ENCODE results near the gene GLG1.
"Not testable (repeated sequence)": the region's sequence is repeated elsewhere in the genome, so short reads cannot be mapped to it uniquely, and the experiment has no call there.

The GLG1 gene

GRCh38 chr16:74575175-74575806 lies 31.6 kb downstream of the GLG1 start:
- DNase-seq (ENCODE audit: low spot score): no peak

GRCh38 chr16:74574146-74574545 lies 32.8 kb downstream of the GLG1 start:
- peak; percentile 57 for DNase-seq (ENCODE audit: low spot score)

- no peak for DNase-seq (ENCODE audit: low spot score)
These were observed 33.3 kb downstream of the GLG1 start for GRCh38 chr16:74573622-74574021.

- no peak for DNase-seq (ENCODE audit: low spot score)
These were observed 36.3 kb downstream of the GLG1 start for GRCh38 chr16:74570412-74571301.

- no peak for DNase-seq (ENCODE audit: low spot score)
These were observed 37.8 kb downstream of the GLG1 start for GRCh38 chr16:74568961-74569631.

- peak; percentile 76 for DNase-seq (ENCODE audit: low spot score)
These were observed 39.0 kb downstream of the GLG1 start for GRCh38 chr16:74567901-74568300.

- no peak for DNase-seq (ENCODE audit: low spot score)
These were observed 41.5 kb downstream of the GLG1 start for GRCh38 chr16:74565378-74565777.

GRCh38 chr16:74564451-74564984 lies 42.4 kb downstream of the GLG1 start:
- DNase-seq (ENCODE audit: low spot score): no peak

- DNase-seq (ENCODE audit: low spot score): no peak
These were observed 43.1 kb downstream of the GLG1 start for GRCh38 chr16:74563828-74564263.

GRCh38 chr16:74562117-74562516 lies 44.8 kb downstream of the GLG1 start:
- no peak for DNase-seq (ENCODE audit: low spot score)

- no peak for DNase-seq (ENCODE audit: low spot score)
These were observed 45.3 kb downstream of the GLG1 start for GRCh38 chr16:74561626-74562025.

- peak; percentile 63 for DNase-seq (ENCODE audit: low spot score)
These were observed 46.0 kb downstream of the GLG1 start for GRCh38 chr16:74560912-74561311.

- no peak for DNase-seq (ENCODE audit: low spot score)
These were observed 48.0 kb downstream of the GLG1 start for GRCh38 chr16:74558873-74559272.

- no peak for DNase-seq (ENCODE audit: low spot score)
These were observed 49.6 kb downstream of the GLG1 start for GRCh38 chr16:74557275-74557674.

GRCh38 chr16:74556375-74556922 lies 50.5 kb downstream of the GLG1 start:
- no peak for DNase-seq (ENCODE audit: low spot score)

GRCh38 chr16:74552357-74552756 lies 54.6 kb downstream of the GLG1 start:
- DNase-seq (ENCODE audit: low spot score): not testable (repeated sequence)

GRCh38 chr16:74550227-74551019 lies 56.5 kb downstream of the GLG1 start:
- peak; percentile 84 for DNase-seq (ENCODE audit: low spot score)

GRCh38 chr16:74546112-74546511 lies 60.8 kb downstream of the GLG1 start:
- DNase-seq (ENCODE audit: low spot score): not testable (repeated sequence)

GRCh38 chr16:74542911-74543578 lies 63.9 kb downstream of the GLG1 start:
- DNase-seq (ENCODE audit: low spot score): not testable (repeated sequence)

GRCh38 chr16:74540663-74541062 lies 66.3 kb downstream of the GLG1 start:
- DNase-seq (ENCODE audit: low spot score): peak; percentile 78

GRCh38 chr16:74538801-74539200 lies 68.1 kb downstream of the GLG1 start:
- DNase-seq (ENCODE audit: low spot score): not testable (repeated sequence)

All from cerebellar cortex (tissue), 1 donor.